Breast epithelium (tissue), 4 donors: ENCODE measurements around the gene CDKL2. TPM values are rescaled to one million over a fixed set of nuclear protein-coding genes. Genes with fewer than 3 reads are reported as not detected.
A peak's percentile ranks its signal among the peaks of the same experiment; 100 is the strongest.

ENCODE experiments used
- DNase-seq, 2 donors: peaks; one replicate each; pipeline ENCODE4 v3.0.0-alpha.2; 2019; ENCODE audit warnings: low spot score in 2 of 2
- H3K27ac ChIP-seq, 2 donors: fragments of 200-600 bp; sonication (generic) in 1 of 2; one replicate each; pipeline ENCODE4 v1.5.1; 2016 to 2019; ENCODE audit warnings: mild to moderate bottlenecking in 1 of 2
- H3K27me3 ChIP-seq, 2 donors: fragments of 200-600 bp; sonication (generic) in 1 of 2; one replicate each; pipeline versions ENCODE4 v1.5.1 to v1.6.0; 2017 to 2019; ENCODE audit warnings: control low read depth in 1 of 2, mild to moderate bottlenecking in 1 of 2
- H3K36me3 ChIP-seq: fragments of 200-600 bp; one replicate; pipeline ENCODE4 v1.5.1; 2019
- H3K4me1 ChIP-seq, 2 donors: fragments of 200-600 bp; sonication (generic); one replicate each; pipeline ENCODE4 v1.5.1; 2016 to 2019; ENCODE audit warnings: control low read depth in 1 of 2
- H3K4me3 ChIP-seq, 3 donors: fragments of 200-600 bp; sonication (generic); 1 replicate in 2 of 3; 2 replicates in 1 of 3; pipeline ENCODE4 v1.5.1; 2016 to 2019; ENCODE audit warnings: mild to moderate bottlenecking in 3 of 3, moderate library complexity in 2 of 3
- H3K9me3 ChIP-seq, 2 donors: fragments of 200-600 bp; sonication (generic) in 1 of 2; one replicate each; pipeline ENCODE4 v1.5.1; 2016 to 2019; ENCODE audit warnings: control low read depth in 1 of 2
- CTCF ChIP-seq, 3 donors: fragments of 450-650 bp; IDR thresholded peaks; one replicate each; pipeline ENCODE4 v1.5.1; 2016 to 2017; ENCODE audit warnings: antibody characterized with exemption in 3 of 3, mild to moderate bottlenecking in 3 of 3, moderate library complexity in 3 of 3
- POLR2A ChIP-seq: fragments of 450-650 bp; IDR thresholded peaks from one replicate; pipeline ENCODE4 v1.6.1; 2016; ENCODE audit warnings: antibody characterized with exemption, mild to moderate bottlenecking, moderate library complexity
- POLR2AphosphoS5 ChIP-seq, 3 donors: sonication (generic); formaldehyde crosslinking; IDR thresholded peaks; one replicate each; pipeline ENCODE4 v1.6.1; 2017; ENCODE audit warnings: antibody characterized with exemption in 3 of 3
- intact Hi-C: fragments of 100-400 bp; cut with DNase I; formaldehyde crosslinking; loops from one replicate; pipeline ENCODE4 v1.15.1; 2023; ENCODE audit warnings: low total_unique reads
- total RNA-seq, 3 donors: library from RNA; depleted of rRNA; stranded (reverse); fragments of >200 nt; gene quantifications; one replicate each; pipeline ENCODE4 v1.1.0, GENCODE V29; 2016

CDKL2 gene
- total RNA-seq, 3 donors from 2014 or later, result 0.16 to 2.3 (median 1.6) TPM

GRCh38 chr4:75633846-75634245 lies 3.5 kb upstream of the CDKL2 start:
- TF ChIP-seq POLR2AphosphoS5 (IDR thresholded peaks at IDR 0.05) (no peak), CTCF (IDR thresholded peaks at IDR 0.05) (no peak), POLR2A (no peak)
- no peak for DNase-seq
- Histone ChIP-seq H3K4me3 (no peak overlapping the region), H3K27ac (no peak overlapping the region), H3K4me1 (no peaks in the 10 kb centered on the region), H3K9me3 (no peaks in the 10 kb centered on the region), H3K36me3 (no peaks in the 10 kb centered on the region), H3K27me3 (no peaks in the 10 kb centered on the region)
- intact Hi-C loops, result no loop called here

GRCh38 chr4:75630937-75631329 lies 605 bp upstream of the CDKL2 start:
- Histone ChIP-seq H3K27me3 (no peaks in the 10 kb centered on the region), H3K9me3 (no peaks in the 10 kb centered on the region), H3K27ac (peak overlapping the region in 1 of 2 donors; percentile 54), H3K36me3 (no peaks in the 10 kb centered on the region), H3K4me3 (peak overlapping the region; percentile 48 to 70 (median 63)), H3K4me1 (no peaks in the 10 kb centered on the region)
- no peak for TF ChIP-seq CTCF (IDR thresholded peaks at IDR 0.05)
- no peak for TF ChIP-seq POLR2A
- no peak for TF ChIP-seq POLR2AphosphoS5 (IDR thresholded peaks at IDR 0.05)
- intact Hi-C loops, result no loop called here
- no peak for DNase-seq

- TF ChIP-seq POLR2A (no peak), CTCF (IDR thresholded peaks at IDR 0.05) (no peak), POLR2AphosphoS5 (IDR thresholded peaks at IDR 0.05) (no peak)
- intact Hi-C loops, result no loop called here
- Histone ChIP-seq H3K9me3 (no peaks in the 10 kb centered on the region), H3K27me3 (no peaks in the 10 kb centered on the region), H3K36me3 (no peaks in the 10 kb centered on the region), H3K4me3 (peak overlapping the region in 1 of 3 donors; percentile 63), H3K27ac (no peak overlapping the region), H3K4me1 (no peaks in the 10 kb centered on the region)
- no peak for DNase-seq
Measured at GRCh38 chr4:75629239-75629638, 1.1 kb downstream of the CDKL2 start.

- Histone ChIP-seq H3K9me3 (no peaks in the 10 kb centered on the region), H3K27ac (no peak overlapping the region), H3K36me3 (no peaks in the 10 kb centered on the region), H3K4me1 (no peaks in the 10 kb centered on the region), H3K4me3 (no peak overlapping the region), H3K27me3 (no peaks in the 10 kb centered on the region)
- intact Hi-C loops, result no loop called here
- no peak for DNase-seq
- no peak for TF ChIP-seq POLR2A
- no peak for TF ChIP-seq POLR2AphosphoS5 (IDR thresholded peaks at IDR 0.05)
- TF ChIP-seq CTCF (IDR thresholded peaks at IDR 0.05), result no peak
Measured at GRCh38 chr4:75623026-75623425, 7.3 kb downstream of the CDKL2 start.

GRCh38 chr4:75621715-75622114 lies 8.6 kb downstream of the CDKL2 start:
- Histone ChIP-seq H3K27me3 (no peaks in the 10 kb centered on the region), H3K4me1 (no peaks in the 10 kb centered on the region), H3K36me3 (no peaks in the 10 kb centered on the region), H3K4me3 (no peak overlapping the region), H3K27ac (no peak overlapping the region), H3K9me3 (no peaks in the 10 kb centered on the region)
- DNase-seq, result no peak
- intact Hi-C loops, result no loop called here
- TF ChIP-seq CTCF (IDR thresholded peaks at IDR 0.05), result no peak
- no peak for TF ChIP-seq POLR2A
- TF ChIP-seq POLR2AphosphoS5 (IDR thresholded peaks at IDR 0.05), result no peak
